DOHH2 (cell line): ENCODE results near the gene MYCN.

ENCODE experiments used
- CTCF ChIP-seq: fragments of 200-600 bp; sonication (generic); IDR thresholded peaks from one replicate; pipeline ENCODE4 v1.5.1; 2014; ENCODE audit warnings: antibody characterized with exemption, mild to moderate bottlenecking, low read depth, low read length; ENCODE audit not compliant: poor library complexity, severe bottlenecking
- EZH2phosphoT487 ChIP-seq: fragments of 200-600 bp; sonication (generic); IDR thresholded peaks from 2 replicates; pipeline ENCODE4 v1.6.1; 2017; ENCODE audit warnings: borderline replicate concordance, mild to moderate bottlenecking, antibody characterized with exemption, low read length, moderate library complexity, mixed read lengths

GRCh38 chr2:15929861-15930260 is 10.5 kb upstream of the MYCN start:
- TF ChIP-seq CTCF (no peak), EZH2phosphoT487 (no peak)
